ENCODE data around the gene TEAD4.
A peak's percentile ranks its signal among the peaks of the same experiment; 100 is the strongest.

Gene TEAD4

GRCh38 chr12:3032161-3032560, 73.0 kb downstream of the TEAD4 start:
- no peak for DNase-seq (ENCODE audit: low read depth in 2 of 2)

DNA sequence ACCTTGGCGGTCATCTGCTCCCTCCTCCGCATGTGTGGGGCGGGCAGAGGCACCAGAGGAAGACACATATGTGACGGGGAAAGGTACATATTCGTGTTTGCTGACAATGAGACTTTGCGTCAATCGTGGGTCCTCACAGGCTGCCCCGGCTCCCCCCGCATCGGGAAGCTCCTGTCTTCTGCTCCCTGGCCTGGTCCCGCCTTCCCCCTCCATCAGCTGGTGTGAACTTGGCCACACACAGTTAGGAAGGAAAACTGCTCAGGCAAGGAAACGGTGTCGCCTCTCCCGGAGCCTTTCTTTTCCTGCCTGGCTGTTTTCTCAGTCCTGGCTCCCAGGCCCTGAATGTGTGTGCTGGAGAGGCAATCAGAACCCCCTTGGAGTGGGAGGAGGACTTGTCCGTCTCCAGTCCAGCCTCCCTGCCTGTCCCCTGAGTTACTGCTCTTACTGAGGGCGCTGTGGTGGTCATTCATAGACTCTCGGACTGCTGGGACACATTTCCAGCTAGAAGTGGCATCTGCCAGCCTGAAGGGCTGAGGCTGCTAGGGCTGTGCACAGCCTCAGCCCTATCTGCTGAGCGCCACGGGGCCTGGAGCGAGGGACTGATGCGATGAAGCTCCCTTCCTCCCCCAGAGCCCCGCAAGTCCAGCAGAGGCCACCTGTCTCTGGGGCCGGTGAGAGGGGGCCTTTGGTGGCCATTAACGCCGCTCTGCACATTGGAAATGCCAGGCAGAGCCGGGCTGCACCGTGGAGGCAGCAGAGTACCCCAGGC, 73.8 kb downstream of the TEAD4 start:
- DNase-seq (ENCODE audit: low read depth in 2 of 2): no peak

DNA sequence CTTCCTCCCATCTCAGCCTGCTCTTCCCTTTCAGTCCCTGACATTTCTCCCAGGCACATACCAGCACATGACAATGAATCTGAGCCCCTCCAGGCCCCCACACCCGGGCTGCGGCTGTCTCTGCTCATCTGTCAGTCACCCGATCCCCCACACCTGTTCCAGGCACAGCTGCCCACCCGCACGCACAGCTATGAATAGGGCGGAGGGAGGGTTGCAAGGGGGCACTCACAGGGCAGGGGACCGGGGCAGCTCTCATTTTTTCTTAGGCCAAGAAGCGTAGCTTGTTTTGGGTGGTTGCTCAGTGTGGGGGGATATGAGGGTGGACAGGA, 74.3 kb downstream of the TEAD4 start:
- no peak for DNase-seq (ENCODE audit: low read depth in 2 of 2)

DNA sequence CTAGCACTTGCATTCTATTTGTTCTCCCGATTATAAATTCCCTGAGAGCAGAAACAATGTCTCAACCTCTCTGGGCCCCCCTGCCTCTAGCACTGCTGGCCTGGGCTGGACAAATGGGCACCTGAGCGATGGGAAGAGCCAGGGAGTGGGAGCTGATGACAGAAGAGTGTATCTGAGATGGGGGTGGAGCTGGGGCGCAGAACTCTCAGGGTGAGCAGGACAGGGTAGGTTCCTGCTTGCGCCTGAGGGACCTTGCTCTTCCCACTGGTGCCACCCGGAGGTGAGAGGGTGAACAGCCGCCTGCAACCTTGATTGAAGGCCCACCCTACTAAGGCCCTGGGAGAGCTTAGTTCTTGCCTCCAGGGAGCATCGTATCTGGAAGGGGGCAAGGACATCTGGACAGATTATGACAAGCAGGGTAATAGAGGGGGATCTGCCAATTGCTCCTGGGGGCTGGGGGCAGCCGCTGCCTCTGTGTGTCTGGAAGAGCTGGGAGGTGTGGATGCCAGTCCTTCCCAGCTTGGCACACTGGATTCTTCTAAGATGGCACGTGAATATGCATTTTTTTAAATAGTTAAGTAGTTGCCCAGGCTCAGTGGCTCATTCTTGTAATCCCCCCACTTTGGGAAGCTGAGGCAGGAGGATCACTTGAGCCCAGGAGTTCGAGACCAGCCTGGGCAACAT, 75.0 kb downstream of the TEAD4 start:
- DNase-seq (ENCODE audit: low read depth in 2 of 2): peak; percentile 30 to 34

DNA sequence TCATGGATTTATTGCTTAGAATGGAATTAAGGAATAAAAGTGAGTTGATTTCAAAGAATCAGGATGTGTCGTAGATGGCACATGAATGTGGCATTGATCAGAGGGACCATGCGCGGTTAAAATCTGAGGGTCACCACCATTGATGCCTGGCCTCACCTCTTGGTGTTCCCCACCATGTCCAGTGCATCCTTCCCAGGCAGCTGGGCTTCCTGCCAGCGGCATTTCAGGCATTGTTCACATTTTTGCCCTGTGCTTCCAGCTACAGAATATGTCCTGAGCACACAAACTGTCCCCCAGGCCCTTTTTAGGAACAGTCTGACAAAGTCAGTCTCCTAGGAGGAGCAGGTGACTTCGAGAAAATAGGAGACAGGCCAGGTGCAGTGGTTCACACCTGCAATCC, 76.0 kb downstream of the TEAD4 start:
- DNase-seq (ENCODE audit: low read depth in 2 of 2): no peak

DNA sequence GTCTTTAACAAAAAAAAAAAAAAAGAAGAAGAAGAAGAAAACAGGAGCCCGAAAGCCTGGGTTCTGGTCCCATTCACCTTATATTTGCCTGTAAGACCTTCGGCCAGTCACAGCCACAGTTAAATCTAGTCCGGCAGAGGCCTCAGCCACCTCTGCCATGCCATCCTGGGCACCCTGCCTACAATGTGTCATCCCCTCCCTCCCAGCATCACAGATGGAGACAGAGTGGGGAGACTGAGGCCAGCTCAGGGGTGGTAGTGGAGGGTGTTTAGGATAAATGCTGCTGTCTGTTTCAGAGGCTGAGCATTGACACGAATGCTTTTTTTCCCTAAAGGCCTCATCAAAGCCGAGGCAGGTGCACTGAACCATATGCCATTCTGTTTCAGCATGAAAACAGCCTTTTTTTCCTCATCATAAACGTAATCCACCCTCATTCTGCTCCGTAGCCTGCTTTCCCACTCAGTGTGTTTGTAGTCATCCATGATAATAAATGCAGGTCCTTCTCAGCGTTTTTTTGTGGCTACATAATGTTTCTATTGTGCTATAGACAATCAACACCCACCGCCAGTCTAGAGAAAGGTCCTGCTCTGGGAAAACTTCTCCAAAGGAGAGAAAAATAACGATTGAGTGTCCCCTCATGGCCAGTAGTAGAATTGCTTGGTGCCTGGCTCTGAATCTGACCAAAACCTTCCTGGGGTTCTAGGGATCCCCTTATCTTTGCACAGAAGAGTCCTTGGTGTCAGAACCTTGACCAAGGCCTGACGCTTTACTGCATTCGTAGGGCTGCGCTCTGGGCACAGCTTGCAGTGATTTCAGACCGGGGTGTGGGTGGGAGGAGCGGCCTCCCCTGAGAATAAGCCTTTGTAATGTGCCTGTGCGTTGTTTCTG, 76.9 kb downstream of the TEAD4 start:
- DNase-seq (ENCODE audit: low read depth in 2 of 2): no peak

DNA sequence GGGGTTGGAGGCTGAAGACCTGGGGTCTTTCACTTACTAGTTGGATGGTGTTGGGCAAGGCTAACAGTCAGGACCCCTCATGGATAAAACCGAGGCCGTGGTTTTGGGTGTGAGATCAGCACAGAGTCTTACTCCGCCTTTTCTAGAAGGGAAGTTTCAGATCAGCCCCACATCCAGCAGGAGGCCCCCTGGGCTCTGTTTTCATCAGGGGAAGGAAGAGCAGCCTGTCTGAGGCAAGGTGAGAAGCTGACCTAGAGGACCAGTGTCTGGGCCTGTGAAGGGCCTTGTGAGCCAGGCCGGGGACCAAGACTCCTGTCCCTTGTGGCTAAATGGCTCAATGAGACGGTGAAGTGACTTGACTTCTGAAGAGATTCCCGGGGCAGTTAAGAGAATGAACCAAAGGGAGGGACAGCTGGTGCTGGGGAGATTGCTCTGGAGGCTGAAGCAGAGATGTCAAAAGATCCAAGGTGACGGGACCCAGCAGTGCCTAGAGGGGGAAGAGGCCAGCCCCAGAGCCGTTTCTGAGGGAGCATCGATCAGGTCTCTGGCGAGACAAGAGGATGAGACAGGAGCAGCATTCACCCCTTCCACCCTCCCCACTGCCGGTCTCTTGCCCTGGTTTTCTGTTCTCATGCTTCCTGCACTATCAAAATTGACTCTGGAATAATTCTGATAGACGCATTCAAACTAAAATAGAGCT, 77.9 kb downstream of the TEAD4 start:
- no peak for DNase-seq (ENCODE audit: low read depth in 2 of 2)

DNA sequence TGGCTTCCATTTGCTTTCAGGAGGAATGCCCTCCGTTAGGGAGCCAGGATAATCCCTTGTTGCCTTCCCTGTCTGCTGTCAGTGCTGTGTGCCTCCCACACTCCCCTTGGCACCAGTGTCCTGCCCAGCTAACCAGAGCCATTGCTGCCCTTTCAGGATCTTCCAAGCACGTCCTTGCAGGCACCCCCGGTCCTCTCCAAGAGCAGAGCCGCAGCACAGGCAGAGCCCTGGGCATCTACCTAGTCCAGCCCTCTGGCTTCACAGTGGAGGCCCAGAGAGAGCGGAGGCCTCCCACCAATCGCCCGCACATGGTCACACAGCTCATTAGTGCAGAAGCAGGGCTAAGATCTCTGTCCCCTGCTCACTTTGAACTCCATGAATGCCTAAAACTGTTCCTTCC, 79.0 kb downstream of the TEAD4 start:
- no peak for DNase-seq (ENCODE audit: low read depth in 2 of 2)

DNA sequence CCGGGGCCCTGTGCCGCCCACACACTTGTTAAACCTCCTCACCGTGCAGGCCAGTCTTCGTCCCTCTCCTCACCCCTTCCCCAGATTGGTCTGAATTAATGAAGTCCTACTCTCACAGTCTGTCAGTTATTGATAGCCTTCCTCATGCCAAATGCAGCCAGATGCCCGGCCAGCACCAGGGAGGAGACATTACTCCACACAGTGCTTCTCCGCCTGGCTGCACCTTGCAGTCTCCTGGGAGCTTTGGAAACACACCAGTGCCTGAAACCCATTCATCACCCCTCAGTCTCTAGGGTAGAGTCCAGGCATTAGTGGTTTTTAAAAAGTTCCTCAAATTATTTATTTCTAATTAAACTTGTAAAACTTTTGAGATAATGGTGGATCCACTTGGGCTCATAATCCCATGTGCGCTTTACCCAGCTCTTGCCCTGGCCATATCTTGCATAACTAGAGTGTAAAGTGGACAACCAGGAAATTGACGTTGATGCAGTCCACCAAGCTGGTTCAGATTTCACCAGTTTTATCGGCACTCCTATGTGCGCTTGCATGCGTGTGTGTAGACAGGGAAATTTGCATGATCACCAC, 79.8 kb downstream of the TEAD4 start:
- no peak for DNase-seq (ENCODE audit: low read depth in 2 of 2)

DNA sequence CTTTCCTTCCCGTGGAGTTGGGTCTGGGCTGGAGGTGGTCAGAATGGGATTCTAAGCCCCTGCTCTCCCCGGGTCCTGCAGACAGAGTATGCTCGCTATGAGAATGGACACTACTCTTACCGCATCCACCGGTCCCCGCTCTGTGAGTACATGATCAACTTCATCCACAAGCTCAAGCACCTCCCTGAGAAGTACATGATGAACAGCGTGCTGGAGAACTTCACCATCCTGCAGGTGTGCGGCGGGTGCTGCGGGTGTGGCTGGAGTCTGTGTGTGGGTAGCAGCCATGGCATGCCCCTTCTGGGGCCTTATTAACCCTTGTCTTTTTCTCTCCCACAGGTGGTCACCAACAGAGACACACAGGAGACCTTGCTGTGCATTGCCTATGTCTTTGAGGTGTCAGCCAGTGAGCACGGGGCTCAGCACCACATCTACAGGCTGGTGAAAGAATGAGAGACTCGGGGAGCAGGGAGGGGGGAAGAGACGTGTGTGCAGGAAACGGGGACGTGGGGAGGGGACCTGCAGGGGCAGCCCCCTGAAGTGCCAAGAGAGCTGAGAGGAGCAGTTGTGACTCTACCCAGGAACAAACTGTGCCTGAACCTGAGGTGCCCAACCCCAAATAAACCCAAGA, 80.9 kb downstream of the TEAD4 start:
- DNase-seq (ENCODE audit: low read depth in 2 of 2): no peak

- DNase-seq (ENCODE audit: low read depth in 2 of 2): no peak
These were observed 81.7 kb downstream of the TEAD4 start for GRCh38 chr12:3040663-3041544.

GRCh38 chr12:3041558-3042164, 82.5 kb downstream of the TEAD4 start:
- DNase-seq (ENCODE audit: low read depth in 2 of 2): peak; percentile 30 to 33

DNA sequence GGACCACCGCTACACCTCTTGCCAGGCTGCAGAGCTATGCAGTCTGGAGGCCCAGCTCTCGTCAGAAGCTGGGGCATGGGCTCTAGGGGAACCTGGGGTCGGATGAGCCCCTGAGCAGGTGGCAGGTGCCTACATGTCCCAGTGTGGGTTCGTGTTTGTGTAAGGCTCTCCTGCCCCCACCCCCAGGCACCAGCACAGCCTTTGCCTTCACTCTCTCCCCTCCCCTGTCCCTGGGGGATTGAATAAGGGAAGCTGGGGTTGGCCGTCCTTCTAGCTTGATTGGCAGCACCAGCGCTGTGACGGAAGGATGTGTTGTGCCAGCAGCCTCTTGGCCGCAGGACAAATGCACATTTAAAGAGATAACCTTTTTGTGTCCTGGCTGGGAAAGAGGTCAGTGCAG, 83.2 kb downstream of the TEAD4 start:
- DNase-seq (ENCODE audit: low read depth in 2 of 2): no peak

GRCh38 chr12:3042826-3043225, 83.6 kb downstream of the TEAD4 start:
- DNase-seq (ENCODE audit: low read depth in 2 of 2): no peak

GRCh38 chr12:3043406-3043805, 84.2 kb downstream of the TEAD4 start:
- no peak for DNase-seq (ENCODE audit: low read depth in 2 of 2)

DNA sequence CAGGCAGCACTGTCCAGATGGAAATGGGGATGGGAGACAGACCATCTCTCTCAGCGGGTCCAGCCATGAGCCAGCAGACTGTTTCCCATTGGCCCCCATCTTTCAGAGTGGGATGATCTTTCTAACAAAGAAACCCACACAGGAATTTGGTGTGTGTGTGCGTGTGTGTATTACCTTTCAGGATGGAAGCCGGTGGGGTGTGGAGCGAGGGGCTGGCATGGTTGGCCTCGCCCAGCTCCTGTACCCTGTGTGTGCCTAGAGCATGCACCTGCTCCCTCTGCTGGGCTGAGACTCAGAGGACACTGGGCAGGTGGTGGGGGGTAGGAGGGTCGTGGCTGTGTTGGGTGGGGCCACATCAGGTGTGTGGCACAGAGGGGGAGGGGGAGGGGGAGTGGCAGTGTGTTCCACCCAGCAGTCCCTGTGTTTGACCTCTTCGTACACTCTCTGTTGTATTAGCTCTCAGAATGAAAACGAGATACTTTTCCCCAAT, 85.0 kb downstream of the TEAD4 start:
- DNase-seq (ENCODE audit: low read depth in 2 of 2): no peak

DNA sequence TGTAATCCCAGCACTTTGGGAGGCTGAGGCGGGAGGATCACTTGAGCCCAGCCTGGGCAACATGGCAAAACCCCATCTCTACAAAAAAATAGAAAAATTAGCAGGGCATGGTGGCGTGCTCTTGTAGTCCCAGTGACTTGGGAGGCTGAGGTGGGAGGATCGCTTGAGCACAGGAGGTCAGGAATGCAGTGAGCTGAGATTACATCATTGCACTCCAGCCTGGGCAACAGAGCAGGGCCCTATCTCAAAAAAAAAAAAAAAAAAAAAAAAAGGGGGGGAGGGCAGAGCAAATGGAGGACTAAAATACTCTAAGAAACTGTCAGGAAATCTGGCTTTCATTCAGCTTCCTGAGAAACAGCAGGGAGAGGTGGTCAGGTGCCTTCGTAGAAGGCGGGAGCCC, 86.3 kb downstream of the TEAD4 start:
- DNase-seq (ENCODE audit: low read depth in 2 of 2): no peak

GRCh38 chr12:3045989-3046388, 86.8 kb downstream of the TEAD4 start:
- no peak for DNase-seq (ENCODE audit: low read depth in 2 of 2)

GRCh38 chr12:3046441-3047200, 87.4 kb downstream of the TEAD4 start:
- no peak for DNase-seq (ENCODE audit: low read depth in 2 of 2)
